Measurements from ENCODE around the gene CPT1B.
"Not testable (repeated sequence)": the region's sequence is repeated elsewhere in the genome, so short reads cannot be mapped to it uniquely, and the experiment has no call there.

Gene CPT1B

DNA sequence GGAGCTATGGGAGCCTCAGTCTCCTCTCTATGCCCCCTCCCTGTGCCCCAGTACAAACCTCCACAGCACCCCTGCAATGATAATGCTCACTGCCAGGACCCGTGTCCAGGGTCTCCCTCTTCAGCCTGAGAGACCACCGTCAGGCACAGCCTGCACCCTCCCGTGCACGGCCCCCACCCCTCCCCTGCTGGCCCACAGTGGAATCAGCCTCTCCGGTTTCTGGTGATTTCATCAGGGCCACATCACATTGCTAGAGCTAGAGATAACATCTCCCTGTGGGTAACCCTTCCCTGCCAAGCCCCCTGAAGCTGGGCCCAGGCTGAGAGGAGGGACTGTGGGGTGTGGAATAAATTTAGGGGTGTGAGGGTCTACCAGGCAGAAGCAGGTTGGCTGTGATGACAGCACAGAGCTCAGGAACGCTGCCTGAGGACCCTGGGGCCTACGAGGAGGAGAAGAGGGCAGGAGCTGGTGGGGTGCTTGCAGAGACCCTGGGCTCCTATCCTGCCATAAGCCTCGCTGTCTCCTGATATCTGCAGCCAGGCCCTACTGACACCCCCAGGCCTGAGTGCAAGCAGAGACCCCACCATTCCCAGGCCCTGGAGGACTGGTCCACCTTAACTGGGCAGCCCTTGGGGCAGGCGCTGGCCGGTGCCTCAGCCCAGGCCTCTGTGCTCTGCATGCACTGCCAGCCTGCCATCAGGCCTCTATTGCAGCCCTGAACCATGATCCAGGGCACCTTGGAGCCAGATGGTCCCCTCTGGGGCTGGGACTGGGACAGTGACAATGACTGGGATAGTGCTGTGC is 32.5 kb downstream of the CPT1B start, which contains the start of gene KLHDC7B:
TSS of gene KLHDC7B (plus strand) at position 378 of the 804 bp plus-strand sequence. CDS start at position 723, 345 bp downstream.
- no peak for DNase-seq (ENCODE audit: low spot score)

- DNase-seq (ENCODE audit: low spot score) = no peak
Measured at GRCh38 chr22:50544746-50545253, 33.4 kb downstream of the CPT1B start.

GRCh38 chr22:50544078-50544745 is 34.0 kb downstream of the CPT1B start:
- no peak for DNase-seq (ENCODE audit: low spot score)

GRCh38 chr22:50542416-50542927 is 35.8 kb downstream of the CPT1B start:
- no peak for DNase-seq (ENCODE audit: low spot score)

GRCh38 chr22:50541667-50542026 is 36.6 kb downstream of the CPT1B start:
- not testable (repeated sequence) for DNase-seq (ENCODE audit: low spot score)

- DNase-seq (ENCODE audit: low spot score) = no peak
Measured at GRCh38 chr22:50540381-50540780, 37.8 kb downstream of the CPT1B start.

DNA sequence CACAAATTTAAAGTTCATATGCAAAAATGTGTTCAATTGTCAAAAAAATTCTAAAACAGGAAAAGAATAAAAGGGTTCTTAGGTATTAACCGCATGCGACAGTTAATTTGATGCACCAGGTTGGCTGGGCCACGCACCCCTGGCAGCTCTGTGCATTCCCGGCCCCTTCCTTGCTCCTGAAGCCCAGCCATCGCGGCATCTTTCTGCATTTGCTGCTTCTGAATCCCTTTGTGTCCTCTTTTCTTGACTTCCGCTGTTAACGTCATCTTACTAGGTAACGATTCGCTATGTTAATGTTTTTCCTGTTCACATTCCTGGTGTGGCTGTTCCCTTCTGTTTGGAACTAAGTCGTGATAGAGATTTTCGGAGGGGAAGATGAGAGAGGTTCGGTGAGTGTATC is 40.5 kb downstream of the CPT1B start:
- DNase-seq (ENCODE audit: low spot score) = no peak

GRCh38 chr22:50536226-50536625 is 42.0 kb downstream of the CPT1B start:
- no peak for DNase-seq (ENCODE audit: low spot score)

DNA sequence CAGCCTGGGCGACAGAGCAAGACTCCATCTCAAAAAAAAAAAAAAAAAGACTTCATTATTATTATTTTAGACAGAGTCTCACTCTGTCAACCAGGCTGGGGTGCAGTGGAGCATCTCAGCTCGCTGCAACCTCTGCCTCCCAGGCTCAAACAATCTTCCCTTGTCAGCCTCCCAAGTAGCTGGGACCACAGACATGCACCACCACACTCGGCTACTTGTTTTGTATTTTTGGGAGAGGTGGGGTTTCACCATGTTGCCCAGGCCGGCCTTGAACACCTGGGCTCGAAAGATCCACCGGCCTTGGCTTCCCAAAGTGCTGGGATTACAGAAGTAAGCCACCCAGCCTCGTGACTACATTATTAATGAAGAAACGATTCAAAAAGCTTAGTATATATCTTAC is 43.1 kb downstream of the CPT1B start:
- DNase-seq (ENCODE audit: low spot score) = no peak

GRCh38 chr22:50533856-50534711 is 44.1 kb downstream of the CPT1B start:
- not testable (repeated sequence) for DNase-seq (ENCODE audit: low spot score)

- no peak for DNase-seq (ENCODE audit: low spot score)
Measured at GRCh38 chr22:50532824-50533796, 45.1 kb downstream of the CPT1B start.

DNA sequence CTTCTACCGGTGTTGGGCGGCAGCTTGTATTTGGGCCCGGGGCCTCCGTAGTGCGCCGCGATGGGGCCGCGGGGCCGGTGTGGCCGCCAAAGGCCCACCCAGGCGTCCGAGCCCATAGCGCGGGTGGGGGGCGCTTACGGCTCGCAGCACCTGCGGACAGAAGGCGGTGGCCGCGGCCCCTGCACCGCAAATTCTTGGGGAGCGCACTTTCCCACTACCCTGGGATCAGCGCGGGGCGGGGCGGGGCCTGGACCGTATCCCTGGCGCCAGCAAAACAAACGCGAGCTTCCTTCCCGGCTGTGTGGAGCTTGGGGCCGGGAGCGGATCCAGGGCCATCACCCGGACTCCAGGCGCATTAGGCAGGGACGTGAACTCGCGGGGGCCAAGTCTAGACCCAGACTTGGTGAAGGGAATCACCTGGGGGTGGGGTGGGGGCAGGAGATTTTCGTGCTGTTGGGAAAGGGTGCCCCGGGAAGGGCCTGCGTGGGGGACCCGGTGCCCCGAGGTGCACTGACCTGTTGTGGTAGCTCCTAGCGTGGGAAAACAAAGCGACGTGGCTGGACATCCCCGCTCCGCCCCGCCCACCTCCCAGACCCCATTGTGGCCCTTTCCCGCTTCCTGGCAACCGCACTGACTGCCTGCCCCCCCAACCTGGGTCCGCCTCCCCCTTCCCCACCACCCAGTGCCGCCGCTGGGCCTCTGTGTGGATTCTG is 46.1 kb downstream of the CPT1B start:
- DNase-seq (ENCODE audit: low spot score) = no peak

- no peak for DNase-seq (ENCODE audit: low spot score)
Measured at GRCh38 chr22:50531546-50531961, 46.7 kb downstream of the CPT1B start.

- DNase-seq (ENCODE audit: low spot score) = no peak
Measured at GRCh38 chr22:50530877-50531545, 47.2 kb downstream of the CPT1B start.

GRCh38 chr22:50530580-50530876 is 47.7 kb downstream of the CPT1B start:
- DNase-seq (ENCODE audit: low spot score) = no peak

DNA sequence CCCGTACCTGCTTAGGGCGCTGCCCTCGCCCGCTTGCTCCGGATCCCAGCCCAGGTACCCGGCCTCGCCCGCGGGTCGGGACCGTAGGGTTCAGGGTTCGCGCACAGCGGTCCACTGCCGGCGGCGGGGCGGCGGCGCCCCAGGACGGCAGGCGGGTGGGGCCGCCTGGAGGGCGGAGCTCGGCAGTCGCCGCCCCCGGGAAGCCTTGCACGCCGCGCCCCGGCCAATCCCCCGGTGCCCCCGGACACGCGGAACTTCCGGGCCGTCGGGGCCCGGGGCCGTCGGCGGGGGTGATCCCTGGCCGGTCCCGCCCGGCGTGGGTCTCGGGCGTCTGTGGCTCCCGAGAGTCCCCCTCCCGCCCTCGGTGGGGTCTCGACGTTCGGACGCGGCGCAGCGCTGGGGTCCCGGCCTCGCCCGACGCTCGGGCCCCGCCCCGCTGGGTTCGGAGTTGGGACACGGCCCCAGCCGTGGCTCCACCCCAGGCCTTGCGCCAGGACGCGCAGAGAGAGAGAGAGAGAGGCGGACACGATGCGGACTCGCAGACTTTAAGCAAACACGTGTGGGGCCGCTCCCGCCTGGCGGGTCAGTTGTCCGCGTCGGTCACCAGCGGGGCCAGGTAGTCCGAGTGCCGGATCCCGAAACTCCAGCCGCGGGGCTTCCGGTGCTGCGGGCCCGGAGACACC is 48.2 kb downstream of the CPT1B start, which contains the start of gene TYMP:
TSS of gene TYMP (minus strand) at position 116 of the 683 bp plus-strand sequence. CDS start 303 bp downstream, outside the sequence.
- DNase-seq (ENCODE audit: low spot score) = no peak

DNA sequence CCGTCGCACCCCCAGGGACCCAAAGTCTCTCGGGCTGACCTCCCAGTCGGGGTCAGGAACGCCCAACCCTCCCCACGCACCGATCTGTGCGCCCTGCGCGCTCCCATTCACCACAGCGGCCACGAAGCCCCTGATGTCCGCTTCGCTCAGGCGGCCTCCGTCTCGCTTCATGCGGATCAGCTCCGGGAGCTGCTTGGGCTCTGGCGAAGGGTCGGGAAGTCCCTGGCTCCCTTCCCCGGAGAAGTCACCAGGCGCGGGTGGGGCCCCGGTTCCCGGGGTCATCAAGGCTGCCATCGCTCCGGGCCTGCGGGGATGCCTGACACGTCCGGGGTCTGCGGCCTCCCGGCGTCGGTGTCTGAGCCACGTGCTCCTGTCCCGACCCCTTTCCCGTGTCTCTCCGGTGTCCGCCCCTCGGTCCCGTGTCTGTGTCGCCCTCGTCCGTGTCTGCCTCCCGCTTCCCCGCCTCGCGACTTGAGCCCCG is 48.8 kb downstream of the CPT1B start:
- no peak for DNase-seq (ENCODE audit: low spot score)

GRCh38 chr22:50528682-50529415 is 49.4 kb downstream of the CPT1B start:
- no peak for DNase-seq (ENCODE audit: low spot score)

Measured in Ammon's horn (tissue), 1 donor.